A673 (cell line): ENCODE results near the gene HDAC4.

Experiments
- EZH2 ChIP-seq: fragments of 200-600 bp; sonication (generic); IDR thresholded peaks from 2 replicates; pipeline ENCODE4 v1.6.1; 2017; ENCODE audit warnings: borderline replicate concordance, low read depth, mild to moderate bottlenecking, mixed read lengths, antibody characterized with exemption, low read length; ENCODE audit not compliant: poor library complexity, severe bottlenecking
- TF ChIP-seq, protein P1 (sequence below): fragments of 300-800, 200-600 bp; sonication (generic); conservative IDR thresholded peaks from 2 replicates; pipeline ENCODE4 v1.5.1; 2017; ENCODE audit warnings: low read depth, mild to moderate bottlenecking, antibody characterized with exemption, low read length, moderate library complexity, mixed read lengths

DNA sequence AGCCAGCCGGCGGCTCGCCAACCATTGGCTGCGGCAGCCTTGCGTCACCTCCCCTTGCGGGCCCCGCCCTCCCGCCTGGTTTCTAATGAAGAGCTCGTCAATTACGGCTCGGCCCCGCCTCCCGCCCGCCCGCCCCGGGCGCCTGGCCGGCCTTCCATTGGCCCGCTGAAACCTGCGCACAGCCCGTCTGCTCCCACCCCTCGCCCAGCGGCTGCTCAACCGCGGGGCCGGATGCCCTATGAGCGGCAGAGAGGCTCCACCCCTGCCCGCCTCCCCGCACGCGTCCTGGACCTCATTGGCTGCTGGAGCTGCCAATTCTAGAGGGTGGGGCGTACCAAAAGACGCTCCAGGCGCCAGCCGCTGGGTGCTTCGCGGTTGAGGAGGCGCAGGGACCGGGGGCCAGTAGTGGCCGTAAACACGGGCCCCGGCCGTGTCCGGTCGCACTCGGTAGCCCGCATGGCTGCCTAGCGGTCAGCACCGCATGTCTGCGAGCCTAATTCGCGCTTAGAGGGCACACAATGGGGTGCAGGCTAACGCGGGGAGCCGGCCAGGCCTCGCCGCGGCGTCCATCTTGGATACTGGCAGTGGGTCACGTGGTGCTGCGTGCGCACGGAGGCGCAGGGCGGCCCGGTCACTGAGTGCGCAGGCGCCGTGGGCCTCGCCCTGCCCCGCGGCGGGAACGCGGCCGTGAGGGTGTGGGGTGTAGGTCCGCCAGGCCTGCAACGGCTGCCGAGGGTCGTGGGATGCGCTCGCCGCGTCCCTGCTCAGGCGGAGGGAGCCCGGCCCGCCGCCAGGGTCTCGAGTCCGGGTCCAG is 454 bp upstream of the HDAC4 start:
- no peak for TF ChIP-seq EZH2
- TF ChIP-seq, protein P1, sequence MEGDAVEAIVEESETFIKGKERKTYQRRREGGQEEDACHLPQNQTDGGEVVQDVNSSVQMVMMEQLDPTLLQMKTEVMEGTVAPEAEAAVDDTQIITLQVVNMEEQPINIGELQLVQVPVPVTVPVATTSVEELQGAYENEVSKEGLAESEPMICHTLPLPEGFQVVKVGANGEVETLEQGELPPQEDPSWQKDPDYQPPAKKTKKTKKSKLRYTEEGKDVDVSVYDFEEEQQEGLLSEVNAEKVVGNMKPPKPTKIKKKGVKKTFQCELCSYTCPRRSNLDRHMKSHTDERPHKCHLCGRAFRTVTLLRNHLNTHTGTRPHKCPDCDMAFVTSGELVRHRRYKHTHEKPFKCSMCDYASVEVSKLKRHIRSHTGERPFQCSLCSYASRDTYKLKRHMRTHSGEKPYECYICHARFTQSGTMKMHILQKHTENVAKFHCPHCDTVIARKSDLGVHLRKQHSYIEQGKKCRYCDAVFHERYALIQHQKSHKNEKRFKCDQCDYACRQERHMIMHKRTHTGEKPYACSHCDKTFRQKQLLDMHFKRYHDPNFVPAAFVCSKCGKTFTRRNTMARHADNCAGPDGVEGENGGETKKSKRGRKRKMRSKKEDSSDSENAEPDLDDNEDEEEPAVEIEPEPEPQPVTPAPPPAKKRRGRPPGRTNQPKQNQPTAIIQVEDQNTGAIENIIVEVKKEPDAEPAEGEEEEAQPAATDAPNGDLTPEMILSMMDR: no peak
